IMR-90 (cell line): ENCODE data around the gene CALCOCO2. TPM values are rescaled to one million over a fixed set of nuclear protein-coding genes. Genes with fewer than 3 reads are reported as not detected.

Source experiments
- ATAC-seq: fragments of 200-7000 bp; cut with Tn5 transposase; 2 replicates; pipeline ENCODE4 v1.9.1; 2020; ENCODE audit warnings: low read depth, mild to moderate bottlenecking, moderate library complexity
- BruUV-seq: library from RNA; stranded (reverse); fragments of 400-500 nt; replicated peaks from 2 replicates; lab custom pipeline; 2021; lab: Mats Ljungman, UMichigan
- CTCF ChIA-PET: fragments of 300-600 bp; formaldehyde crosslinking; extraction: SDS; loops from one replicate; lab custom pipeline; 2021; ENCODE audit warnings: antibody characterized with exemption; lab: Yijun Ruan, JAX
- POLR2A ChIA-PET: fragments of 300-600 bp; sonication (Branson Sonifier 250); formaldehyde crosslinking; loops from one replicate; lab custom pipeline; 2022; ENCODE audit warnings: antibody characterized with exemption; ENCODE audit not compliant: unreplicated experiment; lab: Charles Lee
- DNase-seq: peaks from one replicate; pipeline ENCODE4 v3.0.0; 2013
- H2AFZ ChIP-seq: replicated peaks from 2 replicates; pipeline ENCODE3; 2013; ENCODE audit warnings: low read length, mild to moderate bottlenecking; ENCODE audit not compliant: poor library complexity
- H2AK5ac ChIP-seq: 2 replicates; pipeline ENCODE4 v1.6.1; 2013; ENCODE audit warnings: low read depth, low read length, inconsistent platforms
- H2AK9ac ChIP-seq: replicated peaks from 2 replicates; pipeline ENCODE3; 2013; ENCODE audit warnings: mild to moderate bottlenecking, low read depth, low read length, moderate library complexity; ENCODE audit not compliant: poor library complexity
- H2BK120ac ChIP-seq: 2 replicates; pipeline ENCODE4 v1.6.1; 2013; ENCODE audit warnings: low read depth, low read length, inconsistent platforms
- H2BK15ac ChIP-seq: 3 replicates; pipeline ENCODE4 v1.6.1; 2013; ENCODE audit warnings: low read depth, low read length, inconsistent platforms
- H2BK20ac ChIP-seq: 2 replicates; pipeline ENCODE4 v1.6.1; 2013; ENCODE audit warnings: low read depth, mild to moderate bottlenecking, inconsistent platforms, low read length, moderate library complexity
- H2BK5ac ChIP-seq: 2 replicates; pipeline ENCODE4 v1.6.1; 2013; ENCODE audit warnings: mild to moderate bottlenecking, low read depth, low read length, inconsistent platforms; ENCODE audit not compliant: poor library complexity, severe bottlenecking
- H3K14ac ChIP-seq: replicated peaks from 2 replicates; pipeline ENCODE4 v1.6.1; 2013; ENCODE audit warnings: low read depth, low read length, inconsistent platforms
- H3K18ac ChIP-seq: 2 replicates; pipeline ENCODE4 v1.6.1; 2013; ENCODE audit warnings: low read depth, low read length, control low read depth
- H3K23ac ChIP-seq: 2 replicates; pipeline ENCODE4 v1.6.1; 2013; ENCODE audit warnings: low read depth, low read length, inconsistent platforms
- H3K27ac ChIP-seq: 2 replicates; pipeline ENCODE4 v1.5.1; 2013; ENCODE audit warnings: mild to moderate bottlenecking, control low read depth, low read length; ENCODE audit not compliant: insufficient read depth
- H3K27me3 ChIP-seq: 2 replicates; pipeline ENCODE4 v1.6.1; 2013; ENCODE audit warnings: low read length; ENCODE audit not compliant: control insufficient read depth, insufficient read depth
- H3K36me3 ChIP-seq: 2 replicates; pipeline ENCODE4 v1.6.1; 2013; ENCODE audit warnings: low read length, mixed read lengths; ENCODE audit not compliant: control insufficient read depth, insufficient read depth
- H3K4ac ChIP-seq: 2 replicates; pipeline ENCODE4 v1.6.1; 2013; ENCODE audit warnings: low read depth, low read length, inconsistent platforms
- H3K4me1 ChIP-seq: 2 replicates; pipeline ENCODE4 v1.6.1; 2013; ENCODE audit warnings: low read length, mixed read lengths; ENCODE audit not compliant: control insufficient read depth, insufficient read depth
- H3K4me2 ChIP-seq: 2 replicates; pipeline ENCODE4 v1.6.1; 2013; ENCODE audit warnings: low read depth, mild to moderate bottlenecking, control low read depth, low read length, moderate library complexity
- H3K4me3 ChIP-seq: 2 replicates; pipeline ENCODE4 v1.5.1; 2013; ENCODE audit warnings: low read depth, mild to moderate bottlenecking, control low read depth, low read length, moderate library complexity; ENCODE audit not compliant: insufficient read depth
- H3K56ac ChIP-seq: 2 replicates; pipeline ENCODE4 v1.6.1; 2013; ENCODE audit warnings: low read length, inconsistent platforms; ENCODE audit not compliant: insufficient read depth; ENCODE audit errors: extremely low read depth
- H3K79me1 ChIP-seq, 2 experiments: 2 replicates each; pipeline ENCODE4 v1.6.1; 2013; ENCODE audit warnings: low read length in 2 of 2, inconsistent platforms in 1 of 2, low read depth in 1 of 2
- H3K9ac ChIP-seq: 2 replicates; pipeline ENCODE4 v1.6.1; 2013; ENCODE audit warnings: low read depth, low read length, control low read depth
- H3K9me1 ChIP-seq: 2 replicates; pipeline ENCODE4 v1.6.1; 2013; ENCODE audit warnings: low read length, inconsistent platforms; ENCODE audit not compliant: insufficient read depth
- H3K9me3 ChIP-seq: 2 replicates; pipeline ENCODE4 v1.6.1; 2013; ENCODE audit warnings: low read length; ENCODE audit not compliant: control insufficient read depth, insufficient read depth
- H4K20me1 ChIP-seq: 2 replicates; pipeline ENCODE4 v1.6.1; 2013; ENCODE audit warnings: low read length, inconsistent platforms; ENCODE audit not compliant: insufficient read depth
- H4K5ac ChIP-seq: 2 replicates; pipeline ENCODE4 v1.6.1; 2013; ENCODE audit warnings: mild to moderate bottlenecking, low read depth, low read length, control low read depth
- H4K8ac ChIP-seq, 2 experiments: 2 replicates each; pipeline ENCODE4 v1.6.1; 2013; ENCODE audit warnings: low read depth in 2 of 2, low read length in 2 of 2, control low read depth in 1 of 2, inconsistent platforms in 1 of 2
- H4K91ac ChIP-seq: 2 replicates; pipeline ENCODE4 v1.6.1; 2013; ENCODE audit warnings: low read depth, low read length, inconsistent platforms; ENCODE audit not compliant: insufficient read depth
- BHLHE40 ChIP-seq: fragments of 150-350 bp; IDR thresholded peaks from 2 replicates; pipeline ENCODE4 v1.6.1; 2016; ENCODE audit warnings: mild to moderate bottlenecking, low read depth, low read length
- CEBPB ChIP-seq: IDR thresholded peaks from 2 replicates; pipeline ENCODE4 v1.6.1; 2012; ENCODE audit warnings: low read depth, low read length, improper control_type of control experiment
- CHD1 ChIP-seq: IDR thresholded peaks from 2 replicates; pipeline ENCODE4 v1.6.1; 2012; ENCODE audit warnings: low read depth, low read length, improper control_type of control experiment
- ELK1 ChIP-seq: fragments of 150-350 bp; IDR thresholded peaks from 2 replicates; pipeline ENCODE4 v1.6.1; 2016; ENCODE audit warnings: low read depth, mild to moderate bottlenecking, low read length, moderate library complexity, borderline replicate concordance
- FOS ChIP-seq: fragments of 150-350 bp; IDR thresholded peaks from 2 replicates; pipeline ENCODE4 v1.6.1; 2016; ENCODE audit warnings: low read depth, low read length
- MAZ ChIP-seq: IDR thresholded peaks from 2 replicates; pipeline ENCODE4 v1.6.1; 2012; ENCODE audit warnings: low read depth, mild to moderate bottlenecking, low read length, improper control_type of control experiment, moderate library complexity, borderline replicate concordance
- MXI1 ChIP-seq: IDR thresholded peaks from 2 replicates; pipeline ENCODE4 v1.6.1; 2012; ENCODE audit warnings: low read depth, mild to moderate bottlenecking, low read length, moderate library complexity, borderline replicate concordance
- NFE2L2 ChIP-seq: fragments of 150-350 bp; IDR thresholded peaks from 2 replicates; pipeline ENCODE4 v1.6.1; 2016; ENCODE audit warnings: low read depth, mild to moderate bottlenecking, low read length
- RAD21 ChIP-seq: IDR thresholded peaks from 2 replicates; pipeline ENCODE4 v1.6.1; 2012; ENCODE audit warnings: low read length, improper control_type of control experiment
- RFX5 ChIP-seq: IDR thresholded peaks from 2 replicates; pipeline ENCODE4 v1.8.0; 2012; ENCODE audit warnings: low read depth, mild to moderate bottlenecking, low read length, moderate library complexity
- USF2 ChIP-seq: fragments of 150-350 bp; IDR thresholded peaks from 2 replicates; pipeline ENCODE4 v1.6.1; 2017; ENCODE audit warnings: mild to moderate bottlenecking, antibody characterized with exemption, low read length, low read depth
- WGBS, 2 experiments: methylation state at CpG; one replicate each; pipeline versions ENCODE4 v1.1.5 to v1.1.7; 2013; ENCODE audit warnings: missing lambda C conversion rate in 2 of 2; ENCODE audit not compliant: insufficient read length in 1 of 2; ENCODE audit errors: extremely low coverage in 2 of 2; 5-methylcytosine and 5-hydroxymethylcytosine counted together
- dilution Hi-C: fragments of 300-500 bp; cut with HindIII; formaldehyde crosslinking; loops from one replicate; pipeline ENCODE4 v1.14.3; 2018; ENCODE audit warnings: low sequenced_read_pairs; ENCODE audit not compliant: unreplicated experiment
- in situ Hi-C: fragments of 300-500 bp; cut with MboI; formaldehyde crosslinking; loops from 3 replicates; pipeline ENCODE4 v1.14.3; 2019; ENCODE audit warnings: low sequenced_read_pairs, inconsistent platforms, mixed read lengths
- intact Hi-C: fragments of 100-400 bp; cut with micrococcal nuclease; formaldehyde crosslinking; loops from 2 replicates; pipeline ENCODE4 v1.10.0; 2022
- polyA plus RNA-seq, 3 experiments: library from polyadenylated mRNA; depleted of rRNA; stranded (reverse); fragments of >200 nt; gene quantifications; 2 replicates each; pipeline ENCODE4 v1.2.3, GENCODE V29; 2012; ENCODE audit warnings: low replicate concordance in 1 of 3
- total RNA-seq: library from RNA; depleted of rRNA; stranded (reverse); fragments of >200 nt; gene quantifications from 2 replicates; pipeline ENCODE4 v1.2.3, GENCODE V29; 2012

Gene CALCOCO2
- total and polyA plus RNA-seq, 2 of the 4 experiments (the other 2 are of a cell fraction) = 35.9 to 53.4 TPM

DNA sequence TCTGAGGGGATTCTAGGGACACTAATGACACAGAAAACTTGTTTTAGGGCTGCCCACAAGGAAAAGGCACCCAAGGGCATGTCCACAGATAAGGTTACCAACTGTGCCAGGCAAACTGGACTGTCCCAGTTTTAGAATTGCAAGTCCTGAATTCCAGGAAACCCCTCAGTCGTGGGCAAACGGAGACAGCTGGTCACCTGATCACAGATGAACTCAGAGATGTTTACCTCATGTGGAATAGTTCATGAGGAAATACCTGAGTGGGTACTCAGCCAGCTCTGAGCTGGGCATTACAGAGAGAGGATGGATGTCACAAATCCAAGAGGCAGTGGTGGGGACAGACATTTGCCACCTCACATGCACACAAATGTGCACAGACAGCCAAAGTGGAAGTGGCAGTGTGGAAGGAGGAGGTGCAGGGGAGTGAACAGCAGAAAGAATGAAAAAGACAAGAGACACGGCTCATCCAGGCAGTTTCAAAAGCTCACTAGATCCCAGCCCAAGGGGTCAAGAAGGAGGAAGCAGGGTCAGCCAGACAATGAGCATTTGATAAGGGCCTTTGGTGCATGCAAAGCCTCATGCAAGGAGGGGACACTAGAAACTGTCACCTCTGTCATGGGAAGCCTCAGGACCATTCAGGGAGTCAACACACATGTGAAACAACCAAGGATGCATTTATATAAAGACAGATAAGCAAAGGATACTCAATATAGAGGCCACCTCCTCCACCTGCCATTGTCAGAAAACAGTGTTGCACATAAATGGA, 38.6 kb upstream of the CALCOCO2 start (continued):
- no peak for TF ChIP-seq CEBPB

- Histone ChIP-seq H3K4me3 (no peak overlapping the region), H3K18ac (peak overlapping the region; percentile 50), H3K27ac (peak overlapping the region; percentile 16; the same call in 1 of the 2 replicates), H4K20me1 (no peaks in the 10 kb centered on the region), H3K56ac (no peak overlapping the region), H3K14ac (peak overlapping the region; percentile 65), H2AK5ac (peak overlapping the region; percentile 27; the same call in 1 of the 2 replicates), H3K9me3 (no peaks in the 10 kb centered on the region), H3K4ac (peak overlapping the region; percentile 69; the same call in 1 of the 2 replicates), H4K91ac (peak overlapping the region; percentile 55), H4K5ac (peak overlapping the region; percentile 28; the same call in 1 of the 2 replicates), H2BK15ac (peak overlapping the region; percentile 71; the same call in 2 of the 3 replicates), H3K4me1 (peaks cover 14% of the 10 kb centered on the region), H3K79me1 (no peaks in the 10 kb centered on the region), H3K36me3 (no peaks in the 10 kb centered on the region), H2AFZ (peak overlapping the region; percentile 68), H2BK120ac (peak overlapping the region; percentile 71), H4K8ac (peak overlapping the region in 1 of 2 experiments; percentile 66; a peak in 2 of 4 replicates), H3K27me3 (peaks cover 3% of the 10 kb centered on the region), H3K9me1 (peaks cover 20% of the 10 kb centered on the region), H2BK5ac (peak overlapping the region; percentile 69), H3K9ac (no peak overlapping the region), H2AK9ac (no peak overlapping the region), H2BK20ac (peak overlapping the region; percentile 93), H3K4me2 (no peak overlapping the region; the same call in none of the 2 replicates), H3K23ac (peak overlapping the region; percentile 45; the same call in 1 of the 2 replicates)
- ATAC-seq = peak; percentile 74
- dilution Hi-C loops = no loop called here
- in situ Hi-C loops = no loop called here
- TF ChIP-seq RFX5 = no peak
- no peak for TF ChIP-seq CHD1
- TF ChIP-seq BHLHE40 = peak; percentile 74
- TF ChIP-seq RAD21 = no peak
- no peak for TF ChIP-seq NFE2L2
- TF ChIP-seq MAZ = 0 out of 2 replicates have a peak, but pooled peaks have one; percentile 53
- TF ChIP-seq CEBPB = peak; percentile 89
- TF ChIP-seq USF2 = peak; percentile 13; the same call in 1 of the 2 replicates
- TF ChIP-seq MXI1 = no peak
- peak; percentile 52 for TF ChIP-seq FOS
- no peak for TF ChIP-seq ELK1
- ChIA-PET POLR2A (no interaction called here), CTCF (no interaction called here)
- peak; percentile 81 for DNase-seq
- intact Hi-C loops = no loop called here
- WGBS, 2 experiments = 52% methylated on average over 3 of the region's 10 CpGs; no CpG with 5 or more reads in 1 of the 2 experiments
- no TSS peak for BruUV-seq
Observed at GRCh38 chr17:48795444-48796162, 35.2 kb upstream of the CALCOCO2 start.
